ENCODE results near the gene ASIC1.

Gene ASIC1

GRCh38 chr12:50110127-50110761, 52.8 kb downstream of the ASIC1 start:
- no peak for DNase-seq

GRCh38 chr12:50110762-50111351, 53.5 kb downstream of the ASIC1 start:
- DNase-seq = peak; percentile 33

GRCh38 chr12:50111395-50111692, 53.9 kb downstream of the ASIC1 start:
- DNase-seq = no peak

- DNase-seq = peak; percentile 100
Measured at GRCh38 chr12:50111693-50112455, 54.5 kb downstream of the ASIC1 start, which contains the start of gene COX14. Gene COX14 (plus strand): TSS chr12:50112236. CDS start chr12:50120044, 7,808 bp downstream.

- peak; percentile 75 for DNase-seq
Measured at GRCh38 chr12:50112456-50113218, 55.2 kb downstream of the ASIC1 start.

GRCh38 chr12:50117057-50117622, 59.7 kb downstream of the ASIC1 start:
- no peak for DNase-seq

GRCh38 chr12:50119387-50119786, 62.0 kb downstream of the ASIC1 start:
- no peak for DNase-seq

- DNase-seq = no peak
Measured at GRCh38 chr12:50120521-50120920, 63.1 kb downstream of the ASIC1 start.

GRCh38 chr12:50120953-50121352, 63.6 kb downstream of the ASIC1 start:
- DNase-seq = no peak

GRCh38 chr12:50121641-50122040, 64.2 kb downstream of the ASIC1 start:
- no peak for DNase-seq

GRCh38 chr12:50123203-50123602, 65.8 kb downstream of the ASIC1 start:
- no peak for DNase-seq

GRCh38 chr12:50127546-50127945, 70.2 kb downstream of the ASIC1 start:
- no peak for DNase-seq

- DNase-seq = no peak
Measured at GRCh38 chr12:50129290-50129689, 71.9 kb downstream of the ASIC1 start.

GRCh38 chr12:50132505-50133135, 75.2 kb downstream of the ASIC1 start:
- DNase-seq = peak; percentile 70
